Endothelial cell of umbilical vein (primary cell): ENCODE measurements around the gene C3. TPM values are rescaled to one million over a fixed set of nuclear protein-coding genes. Genes with fewer than 3 reads are reported as not detected.

ENCODE experiments used
- BruUV-seq: library from RNA; stranded (reverse); fragments of 400-500 nt; replicated peaks from 2 replicates; lab custom pipeline; 2021; lab: Mats Ljungman, UMichigan
- CTCF ChIA-PET: fragments of 300-600, 350-600 bp; sonication (Branson Sonifier 250); formaldehyde crosslinking; loops from one replicate; lab custom pipeline; 2021; ENCODE audit warnings: antibody characterized with exemption, inconsistent platforms; lab: Charles Lee
- POLR2A ChIA-PET: fragments of 300-600, 350-600 bp; sonication (Branson Sonifier 250); formaldehyde crosslinking; loops from one replicate; lab custom pipeline; 2021; ENCODE audit warnings: antibody characterized with exemption, inconsistent platforms; lab: Charles Lee
- DNase-seq: peaks from one replicate; pipeline ENCODE4 v3.0.0-alpha.2; 2011; ENCODE audit warnings: low read depth, low spot score
- FAIRE-seq: peaks from 2 replicates; lab custom pipeline; 2011; peaks lifted over from hg19 to GRCh38; lab: Jason Lieb, UNC
- H2AFZ ChIP-seq: 2 replicates; pipeline ENCODE4 v1.6.0; 2012; ENCODE audit warnings: low read depth, low read length, control low read depth, inconsistent platforms
- H3K27ac ChIP-seq: 2 replicates; pipeline ENCODE4 v1.5.1; 2011; ENCODE audit warnings: low read depth, mild to moderate bottlenecking, control low read depth, low read length, moderate library complexity; ENCODE audit not compliant: insufficient read depth
- H3K27me3 ChIP-seq, 2 experiments: 2 replicates each; pipeline versions ENCODE4 v1.6.0 to v1.6.1; 2011; ENCODE audit warnings: low read length in 2 of 2, mixed read lengths in 1 of 2; ENCODE audit not compliant: control insufficient read depth in 2 of 2, insufficient read depth in 2 of 2
- H3K36me3 ChIP-seq, 2 experiments: 2 replicates in 1 of 2; 3 replicates in 1 of 2; pipeline ENCODE4 v1.5.1; 2011; ENCODE audit warnings: low read length in 2 of 2, mild to moderate bottlenecking in 1 of 2, moderate library complexity in 1 of 2; ENCODE audit not compliant: control insufficient read depth in 2 of 2, insufficient read depth in 2 of 2; ENCODE audit errors: extremely low read depth in 1 of 2
- H3K4me1 ChIP-seq: 3 replicates; pipeline ENCODE4 v1.5.1; 2011; ENCODE audit warnings: mild to moderate bottlenecking, low read length; ENCODE audit not compliant: control insufficient read depth, insufficient read depth; ENCODE audit errors: extremely low read depth
- H3K4me2 ChIP-seq: 2 replicates; pipeline ENCODE4 v1.6.1; 2011; ENCODE audit warnings: low read length, control low read depth, mixed read lengths; ENCODE audit not compliant: insufficient read depth
- H3K4me3 ChIP-seq, 3 experiments: fragments of 200-600 bp in 1 of 3; sonication (generic), shearing (Covaris generic) in 1 of 3; replicated peaks in 1 of 3; 2 replicates each; pipeline ENCODE4 v1.5.1; 2011 to 2016; ENCODE audit warnings: control low read depth in 3 of 3, low read length in 3 of 3, mild to moderate bottlenecking in 2 of 3, inconsistent platforms in 1 of 3, low read depth in 1 of 3, moderate library complexity in 1 of 3; ENCODE audit not compliant: insufficient read depth in 1 of 3
- H3K79me2 ChIP-seq: 2 replicates; pipeline ENCODE4 v1.6.0; 2012; ENCODE audit warnings: low read length, inconsistent platforms; ENCODE audit not compliant: control insufficient read depth, insufficient read depth
- H3K9ac ChIP-seq: replicated peaks from 2 replicates; pipeline ENCODE3; 2011; ENCODE audit warnings: low read length, control low read depth; ENCODE audit not compliant: insufficient read depth; ENCODE audit errors: extremely low read depth
- H3K9me1 ChIP-seq: replicated peaks from 3 replicates; pipeline ENCODE4 v1.6.0; 2011; ENCODE audit warnings: mild to moderate bottlenecking, low read length; ENCODE audit not compliant: control insufficient read depth, insufficient read depth; ENCODE audit errors: extremely low read depth
- H3K9me3 ChIP-seq: replicated peaks from 2 replicates; pipeline ENCODE4 v1.5.1; 2012; ENCODE audit warnings: low read length, inconsistent platforms; ENCODE audit not compliant: control insufficient read depth, insufficient read depth
- H4K20me1 ChIP-seq: replicated peaks from 2 replicates; pipeline ENCODE3; 2011; ENCODE audit warnings: mild to moderate bottlenecking, low read length; ENCODE audit not compliant: control insufficient read depth, insufficient read depth; ENCODE audit errors: extremely low read depth
- CTCF ChIP-seq, 2 donors: IDR thresholded peaks; 1 replicate in 1 of 2; 2 replicates in 1 of 2; pipeline ENCODE4 v1.5.1; 2011; ENCODE audit warnings: low read length in 2 of 2, mild to moderate bottlenecking in 2 of 2, moderate library complexity in 2 of 2, control low read depth in 1 of 2, inconsistent platforms in 1 of 2, low read depth in 1 of 2; ENCODE audit not compliant: insufficient read depth in 1 of 2; ENCODE audit errors: extremely low read depth in 1 of 2
- EZH2 ChIP-seq: IDR thresholded peaks from 2 replicates; pipeline ENCODE4 v1.6.1; 2012; ENCODE audit warnings: borderline replicate concordance, low read depth, mild to moderate bottlenecking, moderate library complexity, low read length, inconsistent platforms; ENCODE audit not compliant: severe bottlenecking
- FOS ChIP-seq: IDR thresholded peaks from 2 replicates; pipeline ENCODE4 v1.6.1; 2011; ENCODE audit warnings: mild to moderate bottlenecking, low read length, moderate library complexity, borderline replicate concordance; ENCODE audit not compliant: insufficient read depth
- GATA2 ChIP-seq: IDR thresholded peaks from 2 replicates; pipeline ENCODE4 v1.7.0; 2011; ENCODE audit warnings: low read depth, mild to moderate bottlenecking, moderate library complexity, mixed read lengths, low read length; ENCODE audit not compliant: insufficient read length, insufficient read depth
- JUN ChIP-seq: IDR thresholded peaks from 2 replicates; pipeline ENCODE4 v1.6.1; 2011; ENCODE audit warnings: borderline replicate concordance, low read depth; ENCODE audit not compliant: insufficient read length, insufficient read depth
- MAX ChIP-seq: IDR thresholded peaks from 2 replicates; pipeline ENCODE4 v1.6.1; 2011; ENCODE audit not compliant: insufficient read depth, insufficient read length
- MYC ChIP-seq: IDR thresholded peaks from one replicate; pipeline ENCODE4 v1.6.1; 2011; ENCODE audit warnings: mild to moderate bottlenecking, low read depth, low read length
- POLR2A ChIP-seq: IDR thresholded peaks from 2 replicates; pipeline ENCODE4 v1.6.1; 2012; ENCODE audit warnings: low read depth, mild to moderate bottlenecking, control low read depth, low read length
- POLR2AphosphoS5 ChIP-seq: IDR thresholded peaks from 2 replicates; pipeline ENCODE4 v1.6.1; 2012; ENCODE audit warnings: low read depth, mild to moderate bottlenecking, control low read depth, low read length, moderate library complexity; ENCODE audit not compliant: insufficient read depth
- dilution Hi-C: fragments of 300-500 bp; cut with MboI; formaldehyde crosslinking; loops from one replicate; pipeline ENCODE4 v1.15.0; 2019; ENCODE audit warnings: low sequenced_read_pairs; ENCODE audit not compliant: extremely low pct_ligation_motif_present
- intact Hi-C: fragments of 100-400 bp; cut with micrococcal nuclease; formaldehyde crosslinking; loops from one replicate; pipeline ENCODE4 v1.10.0; 2022
- polyA plus RNA-seq, 4 experiments: library from polyadenylated mRNA; depleted of rRNA in 3 of 4; stranded (reverse) in 3 of 4; unstranded in 1 of 4; fragments of >200 nt; gene quantifications; 2 replicates each; pipeline versions ENCODE4 v1.2.1 to v1.2.3, GENCODE V29; 2011 to 2012; ENCODE audit warnings: missing spikeins in 1 of 4
- total RNA-seq: library from RNA; stranded (reverse); gene quantifications from 2 replicates; pipeline ENCODE4 v1.2.3, GENCODE V29; 2021

C3 gene
- total and polyA plus RNA-seq, 2 donors (not counting 3 experiments of a cell fraction or from before 2014, with no cell fraction given): 0.23 TPM; not detected in 1

- Histone ChIP-seq H3K4me3 (no peak overlapping the region), H4K20me1 (no peaks in the 10 kb centered on the region), H3K4me1 (no peaks in the 10 kb centered on the region), H3K9me1 (no peaks in the 10 kb centered on the region), H2AFZ (no peak overlapping the region), H3K27me3 (no peaks in the 10 kb centered on the region), H3K4me2 (no peak overlapping the region), H3K27ac (no peak overlapping the region), H3K9ac (no peak overlapping the region), H3K79me2 (no peaks in the 10 kb centered on the region), H3K9me3 (no peaks in the 10 kb centered on the region), H3K36me3 (no peaks in the 10 kb centered on the region)
- no peak for FAIRE-seq
- DNase-seq: no peak
- dilution Hi-C loops: no loop called here
- POLR2A ChIA-PET: no interaction called here
- BruUV-seq: no TSS peak
- intact Hi-C loops: no loop called here
- TF ChIP-seq CTCF (IDR thresholded peaks at IDR 0.05; ENCODE audit: extremely low read depth in 1 of 2, insufficient read depth in 1 of 2, low read depth in 1 of 2, low read length in 2 of 2) (no peak), POLR2A (no peak), GATA2 (no peak), EZH2 (no peak), POLR2AphosphoS5 (no peak), MAX (no peak), FOS (no peak), JUN (no peak), MYC (no peak)
- CTCF ChIA-PET: no interaction called here
Observed at GRCh38 chr19:6723108-6723618, 2.7 kb upstream of the C3 start.
